Measurements from ENCODE around the gene KCNJ6.

Gene KCNJ6

DNA sequence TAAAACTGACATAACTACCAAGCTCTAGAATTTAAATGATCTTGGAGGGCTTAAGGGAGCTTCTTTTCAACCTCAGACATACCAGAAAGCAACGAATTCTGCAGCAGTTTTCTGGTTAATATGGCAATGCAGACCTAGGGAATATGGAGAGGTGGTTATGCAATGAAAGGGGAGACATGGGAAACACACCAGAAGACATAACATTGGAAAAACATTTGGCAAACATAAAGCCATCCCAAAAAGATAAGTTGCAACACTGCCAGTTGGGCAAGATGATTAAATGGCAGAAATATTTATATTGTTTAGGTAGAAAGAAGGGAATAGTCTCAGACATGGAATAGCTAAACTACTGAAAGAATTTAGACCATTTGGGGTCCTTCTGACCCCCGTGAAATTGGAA is 104.5 kb downstream of the KCNJ6 start:
- DNase-seq (ENCODE audit: low read depth) = no peak
- H3K4me3 ChIP-seq (ENCODE audit: low read depth, low read length) = no peak overlapping the region
- TF ChIP-seq, protein P1, sequence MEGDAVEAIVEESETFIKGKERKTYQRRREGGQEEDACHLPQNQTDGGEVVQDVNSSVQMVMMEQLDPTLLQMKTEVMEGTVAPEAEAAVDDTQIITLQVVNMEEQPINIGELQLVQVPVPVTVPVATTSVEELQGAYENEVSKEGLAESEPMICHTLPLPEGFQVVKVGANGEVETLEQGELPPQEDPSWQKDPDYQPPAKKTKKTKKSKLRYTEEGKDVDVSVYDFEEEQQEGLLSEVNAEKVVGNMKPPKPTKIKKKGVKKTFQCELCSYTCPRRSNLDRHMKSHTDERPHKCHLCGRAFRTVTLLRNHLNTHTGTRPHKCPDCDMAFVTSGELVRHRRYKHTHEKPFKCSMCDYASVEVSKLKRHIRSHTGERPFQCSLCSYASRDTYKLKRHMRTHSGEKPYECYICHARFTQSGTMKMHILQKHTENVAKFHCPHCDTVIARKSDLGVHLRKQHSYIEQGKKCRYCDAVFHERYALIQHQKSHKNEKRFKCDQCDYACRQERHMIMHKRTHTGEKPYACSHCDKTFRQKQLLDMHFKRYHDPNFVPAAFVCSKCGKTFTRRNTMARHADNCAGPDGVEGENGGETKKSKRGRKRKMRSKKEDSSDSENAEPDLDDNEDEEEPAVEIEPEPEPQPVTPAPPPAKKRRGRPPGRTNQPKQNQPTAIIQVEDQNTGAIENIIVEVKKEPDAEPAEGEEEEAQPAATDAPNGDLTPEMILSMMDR (IDR thresholded peaks at IDR 0.05; ENCODE audit: low read depth, low read length, missing control alignments) = no peak

DNA sequence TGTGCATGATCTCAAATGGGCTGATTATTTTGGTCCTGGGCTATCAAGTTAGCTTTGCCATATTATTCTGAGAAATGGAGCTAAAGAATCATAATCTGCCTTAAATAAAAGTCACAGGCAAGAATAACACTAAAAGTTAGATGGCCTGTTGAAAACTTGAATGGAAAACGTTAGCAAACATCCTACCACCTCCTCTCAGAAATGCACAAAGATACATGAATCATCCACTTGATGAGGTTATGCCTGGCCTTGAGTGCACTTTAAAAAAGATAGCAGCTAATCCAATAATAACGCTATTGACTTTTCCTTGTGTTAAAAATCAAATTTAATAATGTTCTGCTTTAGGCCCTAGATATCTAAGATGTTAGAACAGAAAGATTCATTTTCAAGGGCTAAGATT is 108.0 kb downstream of the KCNJ6 start:
- H3K4me3 ChIP-seq (ENCODE audit: low read depth, low read length) = no peak overlapping the region
- TF ChIP-seq, protein P1 (IDR thresholded peaks at IDR 0.05; ENCODE audit: low read depth, low read length, missing control alignments) = no peak
- no peak for DNase-seq (ENCODE audit: low read depth)

DNA sequence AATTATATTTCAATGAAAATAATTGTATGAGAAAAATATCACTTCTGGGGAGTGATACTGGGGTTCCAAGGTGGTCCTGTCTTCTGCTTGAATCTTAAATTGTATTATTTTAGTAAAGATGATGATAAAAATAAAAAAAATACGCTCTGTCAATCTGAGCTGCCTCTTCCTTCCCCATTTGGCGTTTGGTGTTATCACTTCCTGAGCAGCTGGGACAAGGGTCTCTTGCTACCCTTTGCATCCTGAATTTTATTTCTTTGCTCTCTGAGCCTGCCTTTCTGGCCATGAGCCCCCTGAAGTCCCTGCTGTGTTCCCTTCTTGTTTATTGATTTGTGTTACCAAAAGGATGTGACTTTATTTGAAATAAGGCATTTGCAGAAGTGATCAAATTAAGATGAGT is 111.0 kb downstream of the KCNJ6 start:
- TF ChIP-seq, protein P1 (IDR thresholded peaks at IDR 0.05; ENCODE audit: low read depth, low read length, missing control alignments) = no peak
- H3K4me3 ChIP-seq (ENCODE audit: low read depth, low read length) = no peak overlapping the region
- no peak for DNase-seq (ENCODE audit: low read depth)

DNA sequence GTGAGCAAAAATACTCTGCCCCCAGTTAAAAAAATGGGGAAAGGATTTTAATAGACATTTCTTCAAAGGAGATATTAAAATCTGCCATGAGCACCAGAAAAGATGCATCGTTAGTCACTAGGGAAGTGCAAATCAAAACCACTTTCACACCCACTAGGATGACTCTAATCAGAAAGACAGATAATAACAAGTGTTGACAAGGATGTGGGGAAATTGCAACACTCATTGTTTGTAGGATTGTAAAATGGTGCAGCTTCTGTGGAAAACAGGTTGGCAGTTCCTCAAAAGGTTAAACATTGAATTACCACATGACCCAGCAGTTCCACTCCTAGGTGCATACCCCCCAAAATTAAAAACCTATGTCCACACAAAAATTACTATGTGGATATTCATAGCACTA is 112.3 kb downstream of the KCNJ6 start:
- DNase-seq (ENCODE audit: low read depth) = no peak
- no peak overlapping the region for H3K4me3 ChIP-seq (ENCODE audit: low read depth, low read length)
- TF ChIP-seq, protein P1 (IDR thresholded peaks at IDR 0.05; ENCODE audit: low read depth, low read length, missing control alignments) = no peak

DNA sequence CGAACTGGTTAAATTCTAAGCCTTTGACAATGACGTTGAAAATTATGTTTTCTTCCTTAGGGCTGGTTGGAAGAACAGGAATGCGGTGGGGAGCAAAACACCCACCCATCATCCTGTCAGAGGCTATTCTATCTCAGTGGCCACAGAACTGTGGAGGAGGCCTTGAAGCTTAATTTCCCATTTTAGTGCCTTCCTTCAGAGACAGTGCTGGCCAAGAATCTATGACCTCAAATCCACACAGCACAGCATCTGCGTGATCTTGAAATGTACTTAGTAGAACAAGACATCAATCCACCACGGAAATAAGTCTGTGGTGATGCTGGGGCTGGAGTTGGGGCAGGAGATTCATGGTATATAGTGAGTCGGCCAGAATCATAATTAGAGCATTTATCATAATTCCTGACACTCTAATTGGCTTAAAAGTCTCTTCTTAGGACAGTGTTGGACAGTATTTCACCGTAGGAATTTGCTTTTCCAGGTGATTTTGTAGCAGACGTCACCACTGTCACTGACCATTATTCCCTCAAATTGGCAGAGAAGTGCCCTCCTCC is 113.1 kb downstream of the KCNJ6 start:
- no peak for DNase-seq (ENCODE audit: low read depth)
- no peak overlapping the region for H3K4me3 ChIP-seq (ENCODE audit: low read depth, low read length)
- TF ChIP-seq, protein P1 (IDR thresholded peaks at IDR 0.05; ENCODE audit: low read depth, low read length, missing control alignments) = no peak

DNA sequence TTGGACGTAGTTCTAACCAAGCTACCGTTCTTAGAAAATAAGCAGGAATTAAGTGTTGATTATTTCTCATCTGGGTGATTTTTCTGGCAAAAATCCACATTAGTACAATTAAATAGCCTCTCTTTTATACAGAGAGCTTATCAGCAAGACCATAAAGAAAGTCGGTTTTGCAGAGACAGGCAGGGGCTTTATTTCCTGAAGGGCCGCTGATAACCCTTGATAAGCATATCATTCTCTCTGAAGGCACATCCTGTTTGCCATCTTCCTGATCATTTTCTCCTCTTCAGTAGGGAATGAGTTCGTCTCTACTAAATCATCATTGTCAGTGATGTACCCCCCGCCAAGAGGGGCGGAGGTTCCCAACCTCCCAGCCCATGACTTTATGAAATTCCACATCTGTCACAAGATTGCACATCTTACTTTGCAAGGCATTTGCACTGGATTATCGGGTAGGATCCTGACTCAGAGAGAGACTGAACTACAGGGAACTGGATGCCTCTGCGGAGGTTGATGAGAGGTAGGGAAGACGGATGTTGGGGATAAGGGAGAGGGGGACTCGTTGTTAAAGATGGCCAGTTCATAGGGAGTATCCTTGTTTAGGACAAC is 115.7 kb downstream of the KCNJ6 start:
- H3K4me3 ChIP-seq (ENCODE audit: low read depth, low read length) = no peak overlapping the region
- TF ChIP-seq, protein P1 (IDR thresholded peaks at IDR 0.05; ENCODE audit: low read depth, low read length, missing control alignments) = no peak
- no peak for DNase-seq (ENCODE audit: low read depth)

DNA sequence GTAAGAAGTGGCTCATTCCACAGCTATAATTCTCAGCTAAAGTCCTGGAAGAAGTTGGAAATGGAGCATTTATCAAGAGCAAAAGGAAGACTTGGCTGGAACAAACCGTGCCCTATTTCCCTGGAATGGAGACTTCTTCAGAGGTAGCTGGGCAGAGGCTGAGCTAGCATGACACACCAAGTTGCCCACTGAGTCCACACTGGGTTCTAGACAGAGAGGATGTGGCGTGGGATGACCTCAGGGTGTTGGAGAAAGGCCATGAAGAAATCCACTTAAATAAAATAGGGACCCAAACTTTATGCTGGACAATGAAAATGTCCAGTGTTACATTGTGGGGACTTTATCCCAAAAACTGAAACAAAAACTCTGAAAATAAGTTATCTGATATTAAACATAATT is 116.2 kb downstream of the KCNJ6 start:
- no peak for DNase-seq (ENCODE audit: low read depth)
- TF ChIP-seq, protein P1 (IDR thresholded peaks at IDR 0.05; ENCODE audit: low read depth, low read length, missing control alignments) = no peak
- H3K4me3 ChIP-seq (ENCODE audit: low read depth, low read length) = no peak overlapping the region

Measured in GM12864 (cell line).